ENCODE results near the gene YWHAG. TPM values are rescaled to one million over a fixed set of nuclear protein-coding genes. Genes with fewer than 3 reads are reported as not detected.
"Not testable (repeated sequence)": the region's sequence is repeated elsewhere in the genome, so short reads cannot be mapped to it uniquely, and the experiment has no call there.

YWHAG gene
- total and polyA plus RNA-seq, 4 donors: 11.6 to 46.7 (median 43.5) TPM

DNA sequence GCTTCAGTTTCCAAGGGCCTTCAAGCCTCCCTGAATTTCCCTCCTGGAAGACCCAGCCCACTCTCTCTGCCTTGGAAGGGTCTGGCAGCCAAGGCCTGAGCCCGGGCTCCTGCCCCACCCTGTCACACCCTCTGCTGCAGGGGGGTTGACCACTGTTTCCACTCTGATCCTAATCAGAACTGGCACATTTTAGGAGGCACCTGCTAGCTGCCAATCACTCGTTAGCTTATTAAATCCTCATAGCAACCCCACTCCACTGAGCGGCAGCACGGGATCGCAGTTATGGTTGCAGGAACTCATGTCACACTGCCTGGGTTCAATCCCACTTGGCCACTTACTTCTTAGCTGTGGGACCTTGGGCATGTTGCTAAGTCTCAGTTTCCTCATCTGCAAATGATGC is 43.4 kb downstream of the YWHAG start:
- Histone ChIP-seq H3K36me3 (ENCODE audit: control insufficient read depth in 4 of 4, insufficient read depth in 3 of 4, low read depth in 1 of 4, low read length in 3 of 4) (no peaks in the 10 kb centered on the region), H3K9me3 (ENCODE audit: control insufficient read depth in 4 of 4, low read length in 3 of 4) (no peaks in the 10 kb centered on the region), H3K27me3 (ENCODE audit: control insufficient read depth in 4 of 4, insufficient read depth in 4 of 4, low read length in 3 of 4) (no peaks in the 10 kb centered on the region), H3K27ac (ENCODE audit: low read depth in 1 of 2, low read length in 2 of 2) (no peak overlapping the region), H3K9ac (ENCODE audit: low read depth in 1 of 2, low read length in 2 of 2) (no peak overlapping the region), H3K4me1 (ENCODE audit: control insufficient read depth in 4 of 4, insufficient read depth in 4 of 4, low read length in 3 of 4) (peaks cover 3 to 20% (median 17%) of the 10 kb centered on the region in 4 donors), H3K4me3 (ENCODE audit: low read depth in 1 of 3, low read length in 3 of 3) (no peak overlapping the region)
- WGBS: 67% methylated on average over 5 of the region's 5 CpGs
- TF ChIP-seq, protein P1, sequence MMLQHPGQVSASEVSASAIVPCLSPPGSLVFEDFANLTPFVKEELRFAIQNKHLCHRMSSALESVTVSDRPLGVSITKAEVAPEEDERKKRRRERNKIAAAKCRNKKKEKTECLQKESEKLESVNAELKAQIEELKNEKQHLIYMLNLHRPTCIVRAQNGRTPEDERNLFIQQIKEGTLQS (IDR thresholded peaks at IDR 0.05): no peak
- no peak for TF ChIP-seq TAF1 (conservative IDR thresholded peaks at IDR 0.05)
- TF ChIP-seq MAX (IDR thresholded peaks at IDR 0.05): no peak
- no peak for TF ChIP-seq HNF4A (conservative IDR thresholded peaks at IDR 0.05)
- no peak for TF ChIP-seq GABPA (IDR thresholded peaks at IDR 0.05 in 1 of 2, conservative IDR thresholded peaks at IDR 0.05 in 1 of 2)
- no peak for TF ChIP-seq RXRA (IDR thresholded peaks at IDR 0.05)
- no peak for TF ChIP-seq EGR1 (IDR thresholded peaks at IDR 0.05; ENCODE audit: low read depth in 2 of 2)
- TF ChIP-seq FOXA1 (IDR thresholded peaks at IDR 0.05): no peak
- no peak for TF ChIP-seq ZBTB33 (IDR thresholded peaks at IDR 0.05)
- TF ChIP-seq REST (IDR thresholded peaks at IDR 0.05): no peak
- TF ChIP-seq RAD21 (IDR thresholded peaks at IDR 0.05): no peak
- no peak for TF ChIP-seq FOXA2 (IDR thresholded peaks at IDR 0.05)
- TF ChIP-seq JUND (IDR thresholded peaks at IDR 0.05): no peak
- no peak for TF ChIP-seq YY1 (IDR thresholded peaks at IDR 0.05)
- TF ChIP-seq CTCF (IDR thresholded peaks at IDR 0.05; ENCODE audit: low read depth, low read length, missing input control): no peak
- TF ChIP-seq HNF4G (IDR thresholded peaks at IDR 0.05): no peak
- no peak for TF ChIP-seq NR2F2 (IDR thresholded peaks at IDR 0.05)
- no peak for TF ChIP-seq SP1 (IDR thresholded peaks at IDR 0.05)
- DNase-seq (ENCODE audit: low spot score): no peak

DNA sequence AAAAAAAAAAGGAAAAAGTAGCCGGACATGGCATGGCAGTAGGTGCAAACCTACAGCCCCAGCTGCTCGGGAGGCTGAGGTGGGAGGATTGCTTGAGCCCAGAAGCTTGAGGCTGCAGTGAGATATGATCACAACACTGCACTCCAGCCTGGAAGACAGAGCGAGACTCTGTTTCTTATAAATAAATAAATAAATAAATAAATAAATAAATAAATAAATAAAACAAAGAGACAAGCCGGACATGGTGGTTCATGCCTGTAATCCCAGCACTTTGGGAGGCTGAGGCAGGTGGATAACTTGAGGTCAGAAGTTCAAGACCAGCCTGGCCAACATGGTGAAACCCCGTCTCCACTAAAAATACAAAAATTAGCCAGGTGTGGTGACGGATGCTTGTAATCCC is 44.1 kb downstream of the YWHAG start:
- not testable (repeated sequence) for DNase-seq (ENCODE audit: low spot score); H3K4me3 ChIP-seq (ENCODE audit: low read depth in 1 of 3, low read length in 3 of 3); H3K27me3 ChIP-seq (ENCODE audit: control insufficient read depth in 4 of 4, insufficient read depth in 4 of 4, low read length in 3 of 4); H3K9ac ChIP-seq (ENCODE audit: low read depth in 1 of 2, low read length in 2 of 2); H3K36me3 ChIP-seq (ENCODE audit: control insufficient read depth in 4 of 4, insufficient read depth in 3 of 4, low read depth in 1 of 4, low read length in 3 of 4); H3K27ac ChIP-seq (ENCODE audit: low read depth in 1 of 2, low read length in 2 of 2); H3K9me3 ChIP-seq (ENCODE audit: control insufficient read depth in 4 of 4, low read length in 3 of 4)
- H3K4me1 ChIP-seq (ENCODE audit: control insufficient read depth in 4 of 4, insufficient read depth in 4 of 4, low read length in 3 of 4): peaks cover 3 to 23% (median 18%) of the 10 kb centered on the region in 4 donors
- WGBS: 62% methylated on average over 6 of the region's 6 CpGs
